CD14-positive monocyte (primary cell): ENCODE data around the gene NUMB. TPM values are rescaled to one million over a fixed set of nuclear protein-coding genes. Genes with fewer than 3 reads are reported as not detected.

Experiments used
- DNase-seq, 3 donors: peaks; one replicate each; pipeline ENCODE4 v3.0.0-alpha.2; 2011 to 2022
- H2AFZ ChIP-seq: 2 replicates; pipeline ENCODE4 v1.6.0; 2012; ENCODE audit warnings: mild to moderate bottlenecking, low read depth, low read length, inconsistent platforms; ENCODE audit not compliant: insufficient read depth, poor library complexity, severe bottlenecking
- H3K27ac ChIP-seq, 2 donors: 1 replicate in 1 of 2; 2 replicates in 1 of 2; pipeline ENCODE4 v1.5.1; 2012 to 2013; ENCODE audit warnings: low read length in 2 of 2, control low read depth in 1 of 2, inconsistent platforms in 1 of 2, low read depth in 1 of 2, mild to moderate bottlenecking in 1 of 2
- H3K27me3 ChIP-seq, 2 donors: one replicate each; pipeline versions ENCODE4 v1.6.0 to v1.6.1; 2011 to 2013; ENCODE audit warnings: low read length in 2 of 2; ENCODE audit not compliant: control insufficient read depth in 2 of 2, insufficient read depth in 2 of 2
- H3K36me3 ChIP-seq, 2 donors: replicated peaks in 1 of 2; 1 replicate in 1 of 2; 2 replicates in 1 of 2; pipeline versions ENCODE4 v1.5.1 to v1.6.1; 2012 to 2013; ENCODE audit warnings: low read length in 2 of 2, control low read depth in 1 of 2, inconsistent platforms in 1 of 2, mild to moderate bottlenecking in 1 of 2; ENCODE audit not compliant: insufficient read depth in 2 of 2, control insufficient read depth in 1 of 2
- H3K4me1 ChIP-seq, 2 donors: 1 replicate in 1 of 2; 2 replicates in 1 of 2; pipeline versions ENCODE4 v1.5.1 to v1.6.1; 2012 to 2013; ENCODE audit warnings: low read length in 2 of 2, control low read depth in 1 of 2, inconsistent platforms in 1 of 2, mild to moderate bottlenecking in 1 of 2, moderate library complexity in 1 of 2; ENCODE audit not compliant: insufficient read depth in 2 of 2, control insufficient read depth in 1 of 2
- H3K4me2 ChIP-seq: replicated peaks from 2 replicates; pipeline ENCODE3; 2012; ENCODE audit warnings: low read length, moderate library complexity, mild to moderate bottlenecking; ENCODE audit not compliant: poor library complexity, severe bottlenecking; ENCODE audit errors: extremely low read depth
- H3K4me3 ChIP-seq, 3 experiments: fragments of 200-600 bp in 1 of 3; sonication (generic) in 1 of 3; replicated peaks in 1 of 3; 1 replicate in 2 of 3; 2 replicates in 1 of 3; pipeline ENCODE4 v1.5.1; 2011 to 2013; ENCODE audit warnings: low read length in 3 of 3, mild to moderate bottlenecking in 3 of 3, control low read depth in 2 of 3, low read depth in 2 of 3, inconsistent platforms in 1 of 3, moderate library complexity in 1 of 3
- H3K79me2 ChIP-seq: 2 replicates; pipeline ENCODE4 v1.6.0; 2012; ENCODE audit warnings: mild to moderate bottlenecking, control low read depth, inconsistent platforms, low read length, moderate library complexity; ENCODE audit not compliant: insufficient read depth
- H3K9ac ChIP-seq: 2 replicates; pipeline ENCODE4 v1.6.0; 2017; ENCODE audit warnings: low read length, mild to moderate bottlenecking; ENCODE audit not compliant: insufficient read depth, poor library complexity, severe bottlenecking
- H3K9me3 ChIP-seq, 2 donors: replicated peaks in 1 of 2; 1 replicate in 1 of 2; 2 replicates in 1 of 2; pipeline versions ENCODE4 v1.5.1 to v1.6.1; 2012 to 2013; ENCODE audit warnings: low read length in 2 of 2, control low read depth in 1 of 2; ENCODE audit not compliant: control insufficient read depth in 1 of 2, insufficient read depth in 1 of 2
- H4K20me1 ChIP-seq: 2 replicates; pipeline ENCODE4 v1.6.0; 2012; ENCODE audit warnings: mild to moderate bottlenecking, low read length, control low read depth, moderate library complexity; ENCODE audit not compliant: insufficient read depth
- H3K27ac Mint-ChIP-seq, 7 donors: one replicate each; pipeline ENCODE4 v1.8.0; 2020; ENCODE audit warnings: mild to moderate bottlenecking in 7 of 7, mixed read lengths in 7 of 7, moderate library complexity in 6 of 7, inconsistent platforms in 2 of 7
- H3K27me3 Mint-ChIP-seq, 3 donors: one replicate each; pipeline ENCODE4 v1.8.0; 2021 to 2022; ENCODE audit warnings: low read depth in 3 of 3, mild to moderate bottlenecking in 3 of 3, mixed read lengths in 3 of 3, moderate library complexity in 3 of 3, inconsistent platforms in 1 of 3
- H3K36me3 Mint-ChIP-seq, 2 donors: one replicate each; pipeline ENCODE4 v1.8.0; 2020; ENCODE audit warnings: mixed read lengths in 2 of 2, inconsistent platforms in 1 of 2, mild to moderate bottlenecking in 1 of 2
- H3K4me1 Mint-ChIP-seq: one replicate; pipeline ENCODE4 v1.8.0; 2020; ENCODE audit warnings: mild to moderate bottlenecking, mixed read lengths
- H3K4me3 Mint-ChIP-seq, 2 donors: one replicate each; pipeline ENCODE4 v1.8.0; 2020; ENCODE audit warnings: mild to moderate bottlenecking in 2 of 2, mixed read lengths in 2 of 2, moderate library complexity in 1 of 2
- H3K9me3 Mint-ChIP-seq, 7 donors: one replicate each; pipeline ENCODE4 v1.8.0; 2020 to 2022; ENCODE audit warnings: mixed read lengths in 7 of 7, mild to moderate bottlenecking in 6 of 7, moderate library complexity in 6 of 7, inconsistent platforms in 2 of 7
- WGBS: methylation state at CpG from one replicate; pipeline ENCODE4 v1.1.5; 2013; ENCODE audit warnings: missing lambda C conversion rate; ENCODE audit not compliant: insufficient coverage; 5-methylcytosine and 5-hydroxymethylcytosine counted together
- intact Hi-C, 2 donors: fragments of 100-400 bp; cut with micrococcal nuclease; formaldehyde crosslinking; loops; one replicate each; pipeline versions ENCODE4 v1.15.0 to v1.15.1; 2023
- polyA plus RNA-seq, 3 donors: library from polyadenylated mRNA; depleted of rRNA in 1 of 3; unstranded in 2 of 3; stranded (reverse) in 1 of 3; fragments of 300-500 nt in 2 of 3; fragments of >200 nt in 1 of 3; fragmentation: Illumina TruSeq in 2 of 3; gene quantifications; 1 replicate in 2 of 3; 2 replicates in 1 of 3; pipeline ENCODE4 v1.2.3, GENCODE V29; 2012 to 2021
- TF ChIP-seq, protein P1 (sequence below): fragments of 200-600 bp; IDR thresholded peaks from one replicate; pipeline ENCODE4 v1.8.0; 2022; ENCODE audit warnings: antibody characterized with exemption, mild to moderate bottlenecking

The NUMB gene
- polyA plus RNA-seq, 3 donors, result 83.4 to 223 (median 126) TPM

DNA sequence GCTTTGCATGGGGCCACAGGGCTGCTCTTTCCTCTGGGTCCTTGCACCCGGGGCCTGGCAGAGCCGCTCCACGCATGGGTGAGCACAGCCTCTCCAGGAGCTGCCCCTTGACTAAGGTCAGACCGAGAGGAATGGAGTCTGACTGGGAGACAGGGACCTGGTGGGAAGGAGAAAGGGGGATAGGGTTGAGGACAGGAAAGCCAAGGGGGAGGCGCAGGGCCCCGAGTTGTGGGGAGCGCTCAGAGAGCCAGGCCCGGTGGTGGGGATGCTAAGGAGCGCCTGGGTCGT is 205.1 kb downstream of the NUMB start:
- H2AFZ ChIP-seq, result no peak overlapping the region
- intact Hi-C loops, result no loop called here

DNA sequence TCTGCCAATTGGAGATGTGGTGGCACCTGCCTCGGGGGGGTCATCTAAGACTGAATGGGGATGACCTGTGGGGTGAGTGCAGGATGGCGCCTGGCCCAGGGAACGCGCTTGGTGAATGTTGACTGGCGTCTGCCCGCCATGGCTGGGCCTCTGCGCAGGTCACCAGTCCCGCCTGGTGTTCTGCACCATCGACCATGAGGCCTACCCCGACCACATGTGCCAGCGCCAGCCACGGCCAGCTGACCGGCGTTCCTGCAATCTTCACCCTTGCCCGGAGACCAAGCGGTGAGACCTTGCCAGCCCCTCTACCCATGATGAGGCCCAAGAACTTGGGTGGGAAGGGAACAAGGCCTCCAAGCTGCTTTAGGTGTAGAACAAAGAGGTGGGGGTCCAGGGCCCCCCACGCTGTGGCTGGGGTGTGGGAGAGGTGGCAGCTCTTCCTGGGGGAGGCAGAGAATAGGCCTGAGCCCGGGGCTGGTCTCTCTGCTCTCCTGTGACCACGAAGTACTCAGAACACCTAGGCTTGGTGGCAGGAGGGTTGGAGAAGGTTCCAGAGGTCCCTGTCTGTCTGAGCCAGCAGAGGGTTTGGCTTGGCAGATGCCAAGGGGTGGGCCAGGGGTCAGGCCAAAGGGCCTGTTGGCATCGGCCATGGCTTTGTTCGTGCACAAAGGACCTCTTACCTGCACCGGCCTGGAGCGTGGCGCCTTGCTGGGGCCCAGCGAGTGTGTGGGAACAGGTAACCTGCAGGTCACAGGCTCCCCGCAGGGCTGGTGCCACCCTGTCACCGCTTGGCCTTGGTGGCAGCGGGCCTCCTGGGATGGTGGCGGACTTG is 205.6 kb downstream of the NUMB start:
- Histone ChIP-seq H3K27me3 (no peaks in the 10 kb centered on the region), H3K9ac (no peak overlapping the region), H3K36me3 (no peaks in the 10 kb centered on the region), H3K4me3 (no peak overlapping the region), H3K79me2 (no peaks in the 10 kb centered on the region), H3K9me3 (no peaks in the 10 kb centered on the region), H3K27ac (no peak overlapping the region), H4K20me1 (no peaks in the 10 kb centered on the region), H3K4me2 (no peak overlapping the region), H2AFZ (no peak overlapping the region), H3K4me1 (peaks cover 0 to 3% of the 10 kb centered on the region in 2 donors)
- H3K9me3 Mint-ChIP-seq, result peaks cover 0 to under 1% (median 0%) of the 10 kb centered on the region in 7 donors
- no peak overlapping the region for H3K27ac Mint-ChIP-seq
- TF ChIP-seq, protein P1, sequence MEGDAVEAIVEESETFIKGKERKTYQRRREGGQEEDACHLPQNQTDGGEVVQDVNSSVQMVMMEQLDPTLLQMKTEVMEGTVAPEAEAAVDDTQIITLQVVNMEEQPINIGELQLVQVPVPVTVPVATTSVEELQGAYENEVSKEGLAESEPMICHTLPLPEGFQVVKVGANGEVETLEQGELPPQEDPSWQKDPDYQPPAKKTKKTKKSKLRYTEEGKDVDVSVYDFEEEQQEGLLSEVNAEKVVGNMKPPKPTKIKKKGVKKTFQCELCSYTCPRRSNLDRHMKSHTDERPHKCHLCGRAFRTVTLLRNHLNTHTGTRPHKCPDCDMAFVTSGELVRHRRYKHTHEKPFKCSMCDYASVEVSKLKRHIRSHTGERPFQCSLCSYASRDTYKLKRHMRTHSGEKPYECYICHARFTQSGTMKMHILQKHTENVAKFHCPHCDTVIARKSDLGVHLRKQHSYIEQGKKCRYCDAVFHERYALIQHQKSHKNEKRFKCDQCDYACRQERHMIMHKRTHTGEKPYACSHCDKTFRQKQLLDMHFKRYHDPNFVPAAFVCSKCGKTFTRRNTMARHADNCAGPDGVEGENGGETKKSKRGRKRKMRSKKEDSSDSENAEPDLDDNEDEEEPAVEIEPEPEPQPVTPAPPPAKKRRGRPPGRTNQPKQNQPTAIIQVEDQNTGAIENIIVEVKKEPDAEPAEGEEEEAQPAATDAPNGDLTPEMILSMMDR, result no peak
- DNase-seq, result no peak
- WGBS, result 92% methylated on average over 26 of the region's 29 CpGs
- H3K4me1 Mint-ChIP-seq, result peaks cover 2% of the 10 kb centered on the region
- intact Hi-C loops, result no loop called here
- peaks cover 0 to 6% (median 1%) of the 10 kb centered on the region in 3 donors for H3K27me3 Mint-ChIP-seq
- no peak overlapping the region for H3K4me3 Mint-ChIP-seq
- H3K36me3 Mint-ChIP-seq, result no peaks in the 10 kb centered on the region

More for the DNA sequence above, 205.1 kb downstream of the NUMB start:
- H3K36me3 ChIP-seq, result no peaks in the 10 kb centered on the region
- H3K4me1 ChIP-seq, result no peaks in the 10 kb centered on the region
- H3K9me3 ChIP-seq, result no peaks in the 10 kb centered on the region
- no peaks in the 10 kb centered on the region for H4K20me1 ChIP-seq
- no peak overlapping the region for H3K27ac ChIP-seq
- TF ChIP-seq, protein P1, result no peak
- DNase-seq, result no peak
- Mint-ChIP-seq H3K27me3 (peaks cover 0 to 4% (median 1%) of the 10 kb centered on the region in 3 donors), H3K4me1 (no peaks in the 10 kb centered on the region), H3K4me3 (no peak overlapping the region), H3K9me3 (peaks cover 0 to 2% (median 0%) of the 10 kb centered on the region in 7 donors), H3K36me3 (no peaks in the 10 kb centered on the region), H3K27ac (no peak overlapping the region)
- no peak overlapping the region for H3K4me3 ChIP-seq
- H3K9ac ChIP-seq, result no peak overlapping the region
- no peak overlapping the region for H3K4me2 ChIP-seq
- no peaks in the 10 kb centered on the region for H3K79me2 ChIP-seq
- 95% methylated on average over 10 of the region's 10 CpGs for WGBS
- no peaks in the 10 kb centered on the region for H3K27me3 ChIP-seq
